Smooth muscle cell (in vitro differentiated cells): ENCODE results near the gene SNF8. TPM values are rescaled to one million over a fixed set of nuclear protein-coding genes. Genes with fewer than 3 reads are reported as not detected.

ENCODE experiments used
- DNase-seq: peaks from one replicate; lab custom pipeline; 2025; ENCODE audit not compliant: unreplicated experiment; lab: John Stamatoyannopoulos, UW
- H2AFZ ChIP-seq: fragments of 200-600 bp; sonication (generic); 2 replicates; pipeline ENCODE4 v1.6.0; 2016; ENCODE audit warnings: antibody characterized with exemption, low read depth, mild to moderate bottlenecking
- H3F3A ChIP-seq: fragments of 200-600 bp; sonication (generic); 2 replicates; pipeline ENCODE4 v1.6.0; 2017; ENCODE audit warnings: antibody characterized with exemption, low read depth
- H3K27ac ChIP-seq: fragments of 200-600 bp; sonication (generic); 2 replicates; pipeline ENCODE4 v1.5.1; 2016; ENCODE audit warnings: low read depth, mild to moderate bottlenecking
- H3K27me3 ChIP-seq: fragments of 200-600 bp; sonication (generic); 2 replicates; pipeline ENCODE4 v1.6.1; 2016; ENCODE audit warnings: low read depth, mild to moderate bottlenecking
- H3K36me3 ChIP-seq: fragments of 200-600 bp; sonication (generic); 2 replicates; pipeline ENCODE4 v1.5.1; 2016; ENCODE audit warnings: low read depth
- H3K4me1 ChIP-seq: fragments of 200-600 bp; sonication (generic); 2 replicates; pipeline ENCODE4 v1.5.1; 2016; ENCODE audit warnings: low read depth
- H3K4me2 ChIP-seq: fragments of 200-600 bp; sonication (generic); 2 replicates; pipeline ENCODE4 v1.6.0; 2016; ENCODE audit warnings: mild to moderate bottlenecking
- H3K4me3 ChIP-seq: fragments of 200-600 bp; sonication (generic); 2 replicates; pipeline ENCODE4 v1.5.1; 2016; ENCODE audit warnings: mild to moderate bottlenecking
- H3K79me2 ChIP-seq: fragments of 200-600 bp; sonication (generic); 2 replicates; pipeline ENCODE4 v1.6.0; 2016; ENCODE audit warnings: low read depth, mild to moderate bottlenecking
- H3K9ac ChIP-seq: fragments of 200-600 bp; sonication (generic); 2 replicates; pipeline ENCODE4 v1.6.0; 2016; ENCODE audit warnings: low read depth
- H3K9me3 ChIP-seq: fragments of 200-600 bp; sonication (generic); replicated peaks from 2 replicates; pipeline ENCODE4 v1.5.1; 2016; ENCODE audit warnings: low read depth
- H4K20me1 ChIP-seq: fragments of 200-600 bp; sonication (generic); 2 replicates; pipeline ENCODE4 v1.6.0; 2016; ENCODE audit warnings: low read depth
- WGBS: methylation state at CpG from one replicate; pipeline ENCODE4 v1.1.7; 2016; ENCODE audit warnings: low lambda C conversion rate; 5-methylcytosine and 5-hydroxymethylcytosine counted together
- polyA plus RNA-seq: library from polyadenylated mRNA; unstranded; fragments of >200 nt; fragmentation: Nextera tagmentation; extraction: Ambion mirVana; gene quantifications from 2 replicates; pipeline ENCODE4 v1.2.1, GENCODE V29; 2016
- total RNA-seq: library from RNA; depleted of rRNA; stranded (reverse); fragments of >200 nt; gene quantifications from 2 replicates; pipeline ENCODE4 v1.2.3, GENCODE V29; 2014
- TF ChIP-seq, protein P1 (sequence below): fragments of 200-600 bp; sonication (generic); IDR thresholded peaks from 2 replicates; pipeline ENCODE4 v1.5.1; 2017; ENCODE audit warnings: borderline replicate concordance, mild to moderate bottlenecking, antibody characterized with exemption; ENCODE audit not compliant: insufficient read depth, poor library complexity, severe bottlenecking

Gene SNF8
- total and polyA plus RNA-seq, 2 experiments from 2014 or later = 69.6 to 260 TPM

DNA sequence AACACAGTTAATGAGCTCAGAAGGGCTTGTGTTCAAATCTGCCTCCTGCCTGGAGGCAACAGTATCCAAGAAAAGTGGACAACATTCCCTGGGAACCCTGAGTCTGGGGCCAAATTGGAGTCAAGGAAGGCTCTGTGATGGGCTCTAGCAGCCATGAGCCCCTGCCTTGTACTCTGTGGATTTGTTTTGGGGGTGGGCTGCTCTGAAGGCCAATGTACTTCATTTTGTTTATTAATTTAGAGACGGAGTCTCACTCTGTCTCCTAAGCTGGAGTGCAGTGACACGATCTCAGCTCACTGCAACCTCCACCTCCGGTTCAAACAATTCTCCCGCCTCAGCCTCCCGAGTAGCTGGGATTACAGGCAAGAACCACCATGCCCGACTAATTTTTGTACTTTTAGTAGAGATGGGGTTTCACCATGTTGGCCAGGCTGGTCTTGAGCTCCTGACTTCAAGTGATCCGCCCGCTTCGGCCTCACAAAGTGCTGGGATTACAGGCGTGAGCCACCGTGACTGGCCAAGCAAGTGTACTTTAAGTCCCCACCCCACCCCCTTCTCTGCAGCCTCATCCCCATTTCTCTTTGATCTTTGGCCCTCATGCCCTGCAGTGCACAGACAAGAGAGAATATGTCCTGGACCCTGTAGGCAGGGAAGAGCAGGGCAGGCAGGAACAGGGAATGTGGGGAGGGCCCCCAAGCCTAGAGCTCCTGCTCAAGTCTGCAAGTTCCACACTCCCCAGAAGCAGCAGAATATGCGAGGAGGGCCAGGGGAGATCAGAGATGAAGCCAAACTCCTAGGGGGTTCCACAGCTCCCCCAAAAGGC, 26.4 kb upstream of the SNF8 start:
- H3K9me3 ChIP-seq = no peaks in the 10 kb centered on the region
- no peaks in the 10 kb centered on the region for H4K20me1 ChIP-seq
- TF ChIP-seq, protein P1, sequence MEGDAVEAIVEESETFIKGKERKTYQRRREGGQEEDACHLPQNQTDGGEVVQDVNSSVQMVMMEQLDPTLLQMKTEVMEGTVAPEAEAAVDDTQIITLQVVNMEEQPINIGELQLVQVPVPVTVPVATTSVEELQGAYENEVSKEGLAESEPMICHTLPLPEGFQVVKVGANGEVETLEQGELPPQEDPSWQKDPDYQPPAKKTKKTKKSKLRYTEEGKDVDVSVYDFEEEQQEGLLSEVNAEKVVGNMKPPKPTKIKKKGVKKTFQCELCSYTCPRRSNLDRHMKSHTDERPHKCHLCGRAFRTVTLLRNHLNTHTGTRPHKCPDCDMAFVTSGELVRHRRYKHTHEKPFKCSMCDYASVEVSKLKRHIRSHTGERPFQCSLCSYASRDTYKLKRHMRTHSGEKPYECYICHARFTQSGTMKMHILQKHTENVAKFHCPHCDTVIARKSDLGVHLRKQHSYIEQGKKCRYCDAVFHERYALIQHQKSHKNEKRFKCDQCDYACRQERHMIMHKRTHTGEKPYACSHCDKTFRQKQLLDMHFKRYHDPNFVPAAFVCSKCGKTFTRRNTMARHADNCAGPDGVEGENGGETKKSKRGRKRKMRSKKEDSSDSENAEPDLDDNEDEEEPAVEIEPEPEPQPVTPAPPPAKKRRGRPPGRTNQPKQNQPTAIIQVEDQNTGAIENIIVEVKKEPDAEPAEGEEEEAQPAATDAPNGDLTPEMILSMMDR = no peak
- H3K4me3 ChIP-seq = no peak overlapping the region
- 26% methylated on average over 12 of the region's 12 CpGs for WGBS
- H3F3A ChIP-seq = peaks cover 21% of the 10 kb centered on the region
- H3K4me1 ChIP-seq = peaks cover 17% of the 10 kb centered on the region
- H3K9ac ChIP-seq = peak overlapping the region; percentile 66
- H3K36me3 ChIP-seq = no peaks in the 10 kb centered on the region
- H3K27me3 ChIP-seq = no peaks in the 10 kb centered on the region
- no peak for DNase-seq
- peak overlapping the region; percentile 32 for H3K4me2 ChIP-seq
- H3K27ac ChIP-seq = peak overlapping the region; percentile 96
- H3K79me2 ChIP-seq = no peaks in the 10 kb centered on the region
- H2AFZ ChIP-seq = peak overlapping the region; percentile 10

DNA sequence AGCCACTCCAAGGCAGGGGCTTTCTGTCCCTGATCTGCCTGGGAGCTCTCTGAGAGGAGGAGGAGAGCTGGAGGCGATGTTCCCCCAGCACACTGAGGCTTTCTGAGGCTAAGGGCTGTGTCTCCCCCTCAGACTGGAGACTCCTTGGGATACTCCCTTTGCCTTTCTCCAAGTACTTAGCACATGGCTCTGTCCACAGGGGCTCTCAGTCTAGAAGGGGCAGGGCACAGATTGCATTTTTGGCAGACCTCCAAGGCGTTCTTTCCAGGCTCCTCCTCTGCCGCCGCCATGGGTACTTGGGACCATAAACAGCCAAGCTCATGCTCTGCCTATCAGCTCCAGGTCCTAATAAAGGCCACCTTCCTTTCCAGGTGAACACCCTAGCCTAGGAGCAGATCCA, 25.6 kb upstream of the SNF8 start:
- 61% methylated on average over 4 of the region's 4 CpGs for WGBS
- H3K4me1 ChIP-seq = peaks cover 17% of the 10 kb centered on the region
- no peaks in the 10 kb centered on the region for H3K9me3 ChIP-seq
- H3F3A ChIP-seq = peaks cover 21% of the 10 kb centered on the region
- no peaks in the 10 kb centered on the region for H3K36me3 ChIP-seq
- peak overlapping the region; percentile 96 for H3K27ac ChIP-seq
- H3K79me2 ChIP-seq = no peaks in the 10 kb centered on the region
- H3K9ac ChIP-seq = no peak overlapping the region
- DNase-seq = no peak
- H3K4me2 ChIP-seq = peak overlapping the region; percentile 32
- TF ChIP-seq, protein P1 = no peak
- H3K4me3 ChIP-seq = no peak overlapping the region
- no peaks in the 10 kb centered on the region for H3K27me3 ChIP-seq
- H4K20me1 ChIP-seq = no peaks in the 10 kb centered on the region
- peak overlapping the region; percentile 10 for H2AFZ ChIP-seq

DNA sequence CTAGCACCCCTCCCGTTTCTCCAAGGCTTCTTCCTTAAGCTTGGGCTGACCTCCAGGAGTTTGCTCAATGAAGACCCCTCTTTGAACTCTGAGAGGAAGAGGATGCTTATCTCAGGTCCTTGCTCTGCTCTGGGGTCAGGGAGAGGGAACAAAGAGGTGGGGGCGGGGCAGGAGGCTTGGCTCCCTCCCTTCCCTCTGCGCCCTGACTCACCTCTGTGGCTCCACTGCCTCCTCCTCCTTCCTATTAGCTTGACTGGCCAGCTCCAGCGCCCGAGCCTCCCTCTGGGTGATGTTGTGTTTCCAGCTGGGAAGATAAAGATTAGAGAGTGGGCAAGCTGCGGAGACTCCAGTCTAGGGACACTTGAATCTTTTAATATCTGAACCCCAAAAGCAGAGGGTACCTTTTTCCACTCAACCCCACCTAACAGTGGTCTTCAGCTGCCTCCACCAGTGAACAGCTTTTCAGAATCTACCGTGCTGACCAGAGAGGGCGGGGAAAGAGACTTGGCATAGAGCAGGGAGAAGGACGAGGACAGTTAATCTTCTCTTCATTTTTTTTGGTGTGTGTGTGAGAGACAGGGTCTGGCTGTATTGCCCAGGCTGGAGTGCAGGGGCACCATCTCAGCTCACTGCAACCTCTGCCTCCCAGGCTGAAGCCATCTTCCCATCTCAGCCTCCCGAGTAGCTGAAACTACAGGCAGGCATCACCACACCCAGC, 17.0 kb upstream of the SNF8 start:
- Histone ChIP-seq H3K27ac (peak overlapping the region; percentile 81), H3K4me3 (peak overlapping the region; percentile 13), H3K4me2 (peak overlapping the region; percentile 76), H3K79me2 (no peaks in the 10 kb centered on the region), H3K27me3 (no peaks in the 10 kb centered on the region), H3K9ac (peak overlapping the region; percentile 18), H3F3A (peaks cover 7% of the 10 kb centered on the region), H3K9me3 (no peaks in the 10 kb centered on the region), H3K36me3 (no peaks in the 10 kb centered on the region), H4K20me1 (no peaks in the 10 kb centered on the region), H2AFZ (peak overlapping the region; percentile 80), H3K4me1 (peaks cover 16% of the 10 kb centered on the region)
- TF ChIP-seq, protein P1 = no peak
- WGBS = 23% methylated on average over 10 of the region's 10 CpGs
- peak; percentile 23 for DNase-seq
